Hepatocyte (in vitro differentiated cells): ENCODE measurements around the gene NAV2.

Experiments used
- EZH2 ChIP-seq: fragments of 200-600 bp; sonication (generic); IDR thresholded peaks from 2 replicates; pipeline ENCODE4 v1.6.1; 2016; ENCODE audit warnings: antibody characterized with exemption, mild to moderate bottlenecking, borderline replicate concordance
- EZH2phosphoT487 ChIP-seq: fragments of 200-600 bp; sonication (generic); IDR thresholded peaks from one replicate; pipeline ENCODE4 v1.6.1; 2018; ENCODE audit warnings: antibody characterized with exemption, mild to moderate bottlenecking, low read depth, moderate library complexity; ENCODE audit not compliant: unreplicated experiment, severe bottlenecking
- TF ChIP-seq, protein P1 (sequence below): fragments of 200-600 bp; sonication (generic); IDR thresholded peaks from 2 replicates; pipeline ENCODE4 v1.5.1; 2016; ENCODE audit warnings: antibody characterized with exemption, mild to moderate bottlenecking; ENCODE audit not compliant: poor library complexity

DNA sequence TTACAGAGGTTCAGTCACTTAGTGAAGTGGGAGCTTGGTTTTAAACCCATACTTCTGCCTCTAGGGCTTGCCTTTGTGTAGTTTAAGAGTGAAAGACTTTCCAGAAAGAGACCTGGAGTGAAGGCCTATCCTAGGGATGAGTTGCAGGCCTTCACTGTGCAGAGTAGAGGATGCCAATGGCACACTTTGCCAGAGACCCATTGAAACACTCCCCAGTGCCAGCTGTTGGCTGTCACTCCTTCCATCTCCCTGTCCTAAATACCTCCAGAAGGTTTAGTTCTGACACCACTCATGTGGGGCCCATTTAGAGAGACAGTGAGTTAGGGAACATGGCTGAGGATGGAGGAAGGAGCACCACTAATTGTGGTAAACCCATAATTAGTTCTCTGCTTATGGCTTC lies 31.5 kb downstream of the NAV2 start:
- TF ChIP-seq, protein P1, sequence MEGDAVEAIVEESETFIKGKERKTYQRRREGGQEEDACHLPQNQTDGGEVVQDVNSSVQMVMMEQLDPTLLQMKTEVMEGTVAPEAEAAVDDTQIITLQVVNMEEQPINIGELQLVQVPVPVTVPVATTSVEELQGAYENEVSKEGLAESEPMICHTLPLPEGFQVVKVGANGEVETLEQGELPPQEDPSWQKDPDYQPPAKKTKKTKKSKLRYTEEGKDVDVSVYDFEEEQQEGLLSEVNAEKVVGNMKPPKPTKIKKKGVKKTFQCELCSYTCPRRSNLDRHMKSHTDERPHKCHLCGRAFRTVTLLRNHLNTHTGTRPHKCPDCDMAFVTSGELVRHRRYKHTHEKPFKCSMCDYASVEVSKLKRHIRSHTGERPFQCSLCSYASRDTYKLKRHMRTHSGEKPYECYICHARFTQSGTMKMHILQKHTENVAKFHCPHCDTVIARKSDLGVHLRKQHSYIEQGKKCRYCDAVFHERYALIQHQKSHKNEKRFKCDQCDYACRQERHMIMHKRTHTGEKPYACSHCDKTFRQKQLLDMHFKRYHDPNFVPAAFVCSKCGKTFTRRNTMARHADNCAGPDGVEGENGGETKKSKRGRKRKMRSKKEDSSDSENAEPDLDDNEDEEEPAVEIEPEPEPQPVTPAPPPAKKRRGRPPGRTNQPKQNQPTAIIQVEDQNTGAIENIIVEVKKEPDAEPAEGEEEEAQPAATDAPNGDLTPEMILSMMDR, result no peak
- no peak for TF ChIP-seq EZH2
- no peak for TF ChIP-seq EZH2phosphoT487
